Activated CD8-positive, alpha-beta T cell treated with anti-CD3 and anti-CD28 coated beads for 36 hours (primary cell): ENCODE measurements around the gene MYLK. TPM values are rescaled to one million over a fixed set of nuclear protein-coding genes. Genes with fewer than 3 reads are reported as not detected.
"Not testable (repeated sequence)": the region's sequence is repeated elsewhere in the genome, so short reads cannot be mapped to it uniquely, and the experiment has no call there.

ENCODE experiments used
- ATAC-seq: fragments of 200-7000 bp; cut with Tn5 transposase; one replicate; pipeline ENCODE4 v1.10.0; 2021; ENCODE audit warnings: mild to moderate bottlenecking, moderate library complexity
- CTCF ChIA-PET: fragments of 350-600 bp; sonication (Branson Sonifier 250); formaldehyde crosslinking; loops from one replicate; lab custom pipeline; 2021; ENCODE audit warnings: antibody characterized with exemption; lab: Charles Lee
- POLR2A ChIA-PET: fragments of 350-600 bp; sonication (Branson Sonifier 250); formaldehyde crosslinking; loops from one replicate; lab custom pipeline; 2021; ENCODE audit warnings: antibody characterized with exemption; lab: Charles Lee
- DNase-seq: peaks from one replicate; pipeline ENCODE4 v3.0.0-alpha.2; 2020
- H3K27ac Mint-ChIP-seq: one replicate; pipeline ENCODE4 v1.8.0; 2021; ENCODE audit warnings: mild to moderate bottlenecking, mixed read lengths
- H3K27me3 Mint-ChIP-seq: one replicate; pipeline ENCODE4 v1.8.0; 2021; ENCODE audit warnings: mixed read lengths
- H3K36me3 Mint-ChIP-seq: one replicate; pipeline ENCODE4 v1.8.0; 2021; ENCODE audit warnings: low read depth, mixed read lengths
- H3K4me1 Mint-ChIP-seq: one replicate; pipeline ENCODE4 v1.8.0; 2021; ENCODE audit warnings: low read depth, mixed read lengths
- H3K4me3 Mint-ChIP-seq: one replicate; pipeline ENCODE4 v1.8.0; 2021; ENCODE audit warnings: mild to moderate bottlenecking, moderate library complexity, mixed read lengths
- H3K9me3 Mint-ChIP-seq: one replicate; pipeline ENCODE4 v1.8.0; 2021; ENCODE audit warnings: mixed read lengths
- CTCF ChIP-seq: fragments of 200-600 bp; IDR thresholded peaks from one replicate; pipeline ENCODE4 v1.8.0; 2022; ENCODE audit warnings: antibody characterized with exemption, mild to moderate bottlenecking
- intact Hi-C: fragments of 100-400 bp; cut with micrococcal nuclease; formaldehyde crosslinking; loops from one replicate; pipeline ENCODE4 v1.10.0; 2022
- total RNA-seq, 2 experiments: library from RNA; stranded (reverse); gene quantifications; one replicate each; pipeline ENCODE4 v1.2.3, GENCODE V29; 2021

MYLK gene
- total RNA-seq, 2 experiments from 2014 or later, result 0.34 TPM; not detected in 1

GRCh38 chr3:123899300-123899865, 15.3 kb upstream of the MYLK start:
- CTCF ChIA-PET, result no interaction called here
- Mint-ChIP-seq H3K4me3 (no peak overlapping the region), H3K9me3 (no peaks in the 10 kb centered on the region), H3K36me3 (no peaks in the 10 kb centered on the region), H3K4me1 (no peaks in the 10 kb centered on the region), H3K27me3 (peaks cover 11% of the 10 kb centered on the region), H3K27ac (no peak overlapping the region)
- no peak for DNase-seq
- ATAC-seq, result no peak
- intact Hi-C loops, result no loop called here
- POLR2A ChIA-PET, result interaction anchor here (0.5 kb wide), 1 partner anchor 26 kb away, joined by 3 read pairs; no protein-coding TSS in a partner anchor
- TF ChIP-seq CTCF, result no peak

GRCh38 chr3:123893012-123893411, 8.9 kb upstream of the MYLK start:
- DNase-seq, result no peak
- TF ChIP-seq CTCF, result no peak
- peaks cover 4% of the 10 kb centered on the region for H3K36me3 Mint-ChIP-seq
- no peaks in the 10 kb centered on the region for H3K4me1 Mint-ChIP-seq
- ATAC-seq, result no peak
- ChIA-PET POLR2A (no interaction called here), CTCF (no interaction called here)
- no peak overlapping the region for H3K27ac Mint-ChIP-seq
- H3K4me3 Mint-ChIP-seq, result no peak overlapping the region
- intact Hi-C loops, result no loop called here
- H3K9me3 Mint-ChIP-seq, result peaks cover 10% of the 10 kb centered on the region
- H3K27me3 Mint-ChIP-seq, result peaks cover 17% of the 10 kb centered on the region

- Mint-ChIP-seq H3K4me1 (no peaks in the 10 kb centered on the region), H3K9me3 (peaks cover 10% of the 10 kb centered on the region), H3K27me3 (peaks cover 18% of the 10 kb centered on the region), H3K36me3 (peaks cover 4% of the 10 kb centered on the region), H3K27ac (no peak overlapping the region), H3K4me3 (no peak overlapping the region)
- intact Hi-C loops, result no loop called here
- no peak for TF ChIP-seq CTCF
- CTCF ChIA-PET, result no interaction called here
- ATAC-seq (no peak), DNase-seq (no peak)
- POLR2A ChIA-PET, result no interaction called here
Observed at GRCh38 chr3:123892195-123892594, 8.1 kb upstream of the MYLK start.

GRCh38 chr3:123890991-123891390, 6.9 kb upstream of the MYLK start:
- H3K4me3 Mint-ChIP-seq, ATAC-seq, CTCF ChIA-PET: not testable (repeated sequence)

DNA sequence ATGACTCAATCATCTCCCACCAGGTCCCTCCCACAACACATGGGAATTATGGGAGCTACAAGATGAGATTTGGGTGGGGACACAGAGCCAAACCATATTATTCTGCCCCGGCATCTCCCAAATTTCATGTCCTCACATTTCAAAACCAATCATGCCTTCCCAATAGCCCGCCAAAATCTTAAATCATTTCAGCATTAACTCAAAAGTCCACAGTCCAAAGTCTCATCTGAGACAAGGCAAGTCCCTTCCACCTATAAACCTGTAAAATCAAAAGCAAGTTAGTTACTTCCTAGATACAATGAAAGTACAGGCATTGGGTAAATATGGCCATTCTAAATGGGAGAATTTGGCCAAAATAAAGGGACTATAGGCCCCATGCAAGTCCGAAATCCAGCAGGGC, 6.0 kb upstream of the MYLK start:
- H3K36me3 Mint-ChIP-seq, H3K27ac Mint-ChIP-seq, POLR2A ChIA-PET, CTCF ChIA-PET, H3K9me3 Mint-ChIP-seq, DNase-seq, H3K4me3 Mint-ChIP-seq, H3K4me1 Mint-ChIP-seq, ATAC-seq, intact Hi-C loops: not testable (repeated sequence)
- H3K27me3 Mint-ChIP-seq, result peaks cover 29% of the 10 kb centered on the region

More at GRCh38 chr3:123890991-123891390, 6.9 kb upstream of the MYLK start:
- H3K27ac Mint-ChIP-seq, H3K4me1 Mint-ChIP-seq, DNase-seq, H3K36me3 Mint-ChIP-seq, H3K9me3 Mint-ChIP-seq, intact Hi-C loops, POLR2A ChIA-PET: not testable (repeated sequence)
- H3K27me3 Mint-ChIP-seq, result peaks cover 23% of the 10 kb centered on the region

DNA sequence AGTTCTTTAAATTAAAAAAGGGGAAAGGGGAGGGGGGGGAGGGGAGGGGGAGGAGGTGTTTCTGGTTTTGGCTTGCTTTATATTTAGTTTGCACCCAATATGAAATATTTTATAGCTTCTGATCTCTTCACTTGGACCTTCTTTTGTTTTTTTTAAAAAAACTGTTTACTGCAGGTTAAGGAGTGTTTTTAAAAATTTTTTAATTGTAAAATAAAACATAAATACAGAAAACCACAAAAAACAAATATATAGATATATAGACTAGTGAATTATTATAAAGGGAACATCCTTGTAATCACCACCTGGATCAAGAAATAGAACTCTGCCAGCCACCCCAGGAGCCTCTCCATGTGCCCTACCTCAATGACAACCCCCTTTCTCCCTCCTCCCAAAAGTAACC, 861 bp upstream of the MYLK start:
- no peaks in the 10 kb centered on the region for H3K36me3 Mint-ChIP-seq
- no peak overlapping the region for H3K4me3 Mint-ChIP-seq

More for the DNA sequence above, 861 bp upstream of the MYLK start:
- no peak for TF ChIP-seq CTCF
- Mint-ChIP-seq H3K4me1 (peaks cover 11% of the 10 kb centered on the region), H3K27me3 (peaks cover 54% of the 10 kb centered on the region), H3K9me3 (no peaks in the 10 kb centered on the region), H3K27ac (no peak overlapping the region)
- intact Hi-C loops, result no loop called here
- ATAC-seq (no peak), DNase-seq (no peak)
- ChIA-PET POLR2A (no interaction called here), CTCF (no interaction called here)
